B cell (primary cell): ENCODE results near the gene NCAN. TPM values are rescaled to one million over a fixed set of nuclear protein-coding genes. Genes with fewer than 3 reads are reported as not detected.

Source experiments
- ATAC-seq: fragments of 200-7000 bp; cut with Tn5 transposase; one replicate; pipeline ENCODE4 v1.10.0; 2021; ENCODE audit warnings: low read depth, mild to moderate bottlenecking, moderate number of reproducible peaks, moderate library complexity
- CTCF ChIA-PET: fragments of 350-600 bp; sonication (Branson Sonifier 250); formaldehyde crosslinking; loops from one replicate; lab custom pipeline; 2021; ENCODE audit warnings: antibody characterized with exemption, inconsistent platforms; lab: Charles Lee
- POLR2A ChIA-PET: fragments of 350-600 bp; sonication (Branson Sonifier 250); formaldehyde crosslinking; loops from one replicate; lab custom pipeline; 2021; ENCODE audit warnings: antibody characterized with exemption; lab: Charles Lee
- DNase-seq: peaks from one replicate; pipeline ENCODE4 v3.0.0; 2013
- H2AFZ ChIP-seq: 2 replicates; pipeline ENCODE4 v1.6.1; 2012; ENCODE audit warnings: mild to moderate bottlenecking, low read depth, low read length; ENCODE audit not compliant: insufficient read depth, poor library complexity, severe bottlenecking
- H3K27ac ChIP-seq, 2 donors: 1 replicate in 1 of 2; 2 replicates in 1 of 2; pipeline ENCODE4 v1.5.1; 2012 to 2013; ENCODE audit warnings: low read length in 2 of 2, mild to moderate bottlenecking in 2 of 2, moderate library complexity in 1 of 2
- H3K27me3 ChIP-seq, 4 experiments: fragments of 200-600 bp in 1 of 4; sonication (generic) in 1 of 4; replicated peaks in 1 of 4; 1 replicate in 2 of 4; 2 replicates in 2 of 4; pipeline versions ENCODE4 v1.6.1 to v1.7.0; 2013 to 2016; ENCODE audit warnings: low read length in 3 of 4, mild to moderate bottlenecking in 2 of 4, mixed read lengths in 1 of 4, moderate library complexity in 1 of 4; ENCODE audit not compliant: insufficient read depth in 4 of 4, control insufficient read depth in 3 of 4; ENCODE audit errors: control extremely low read depth in 1 of 4
- H3K36me3 ChIP-seq, 2 experiments: replicated peaks in 1 of 2; 1 replicate in 1 of 2; 2 replicates in 1 of 2; pipeline versions ENCODE4 v1.6.1 to v1.7.1; 2013; ENCODE audit warnings: low read length in 1 of 2; ENCODE audit not compliant: insufficient read depth in 2 of 2, control insufficient read depth in 1 of 2; ENCODE audit errors: control extremely low read depth in 1 of 2, extremely low read depth in 1 of 2
- H3K4me1 ChIP-seq, 2 donors: fragments of 200-600 bp in 1 of 2; sonication (generic) in 1 of 2; 1 replicate in 1 of 2; 2 replicates in 1 of 2; pipeline versions ENCODE4 v1.5.1 to v1.6.1; 2013 to 2017; ENCODE audit warnings: low read length in 2 of 2; ENCODE audit not compliant: control insufficient read depth in 2 of 2, insufficient read depth in 2 of 2
- H3K4me2 ChIP-seq: replicated peaks from 2 replicates; pipeline ENCODE3; 2012; ENCODE audit warnings: mild to moderate bottlenecking, low read depth, low read length; ENCODE audit not compliant: poor library complexity, severe bottlenecking
- H3K4me3 ChIP-seq, 5 experiments: fragments of 200-600 bp in 1 of 5; sonication (generic) in 1 of 5; 1 replicate in 3 of 5; 2 replicates in 2 of 5; pipeline versions ENCODE4 v1.5.1 to v1.7.0; 2011 to 2016; ENCODE audit warnings: low read length in 4 of 5, mild to moderate bottlenecking in 4 of 5, low read depth in 2 of 5, control low read depth in 1 of 5, moderate library complexity in 1 of 5; ENCODE audit not compliant: insufficient read depth in 1 of 5; ENCODE audit errors: control extremely low read depth in 1 of 5, extremely low read depth in 1 of 5
- H3K79me2 ChIP-seq: fragments of 200-600 bp; sonication (generic); one replicate; pipeline ENCODE4 v1.6.0; 2016; ENCODE audit warnings: low read length; ENCODE audit not compliant: control insufficient read depth, insufficient read depth
- H3K9ac ChIP-seq: fragments of 200-600 bp; sonication (generic); 2 replicates; pipeline ENCODE4 v1.6.1; 2017; ENCODE audit warnings: mild to moderate bottlenecking, low read length, moderate library complexity
- H3K9me3 ChIP-seq, 3 donors: one replicate each; pipeline versions ENCODE4 v1.6.1 to v1.7.1; 2013; ENCODE audit warnings: low read length in 2 of 3; ENCODE audit not compliant: control insufficient read depth in 2 of 3, insufficient read depth in 1 of 3; ENCODE audit errors: control extremely low read depth in 1 of 3
- H4K20me1 ChIP-seq: 2 replicates; pipeline ENCODE4 v1.6.0; 2012; ENCODE audit warnings: mild to moderate bottlenecking, low read length; ENCODE audit not compliant: insufficient read depth, control insufficient read depth, poor library complexity, severe bottlenecking
- H3K27ac Mint-ChIP-seq: one replicate; pipeline ENCODE4 v1.8.0; 2021; ENCODE audit warnings: mixed read lengths
- H3K27me3 Mint-ChIP-seq: one replicate; pipeline ENCODE4 v1.8.0; 2021; ENCODE audit warnings: mixed read lengths
- H3K4me1 Mint-ChIP-seq: one replicate; pipeline ENCODE4 v1.8.0; 2021; ENCODE audit warnings: mixed read lengths
- H3K4me3 Mint-ChIP-seq: one replicate; pipeline ENCODE4 v1.8.0; 2021; ENCODE audit warnings: mixed read lengths
- H3K9me3 Mint-ChIP-seq: one replicate; pipeline ENCODE4 v1.8.0; 2022; ENCODE audit warnings: mixed read lengths; ENCODE audit not compliant: insufficient read depth
- CTCF ChIP-seq: fragments of 200-600 bp; IDR thresholded peaks from one replicate; pipeline ENCODE4 v1.8.0; 2022; ENCODE audit warnings: antibody characterized with exemption, mild to moderate bottlenecking
- EZH2 ChIP-seq: IDR thresholded peaks from 2 replicates; pipeline ENCODE4 v1.6.1; 2012; ENCODE audit warnings: borderline replicate concordance, low read depth, mild to moderate bottlenecking, moderate library complexity, low read length; ENCODE audit not compliant: insufficient read depth, poor library complexity, severe bottlenecking
- WGBS: methylation state at CpG from one replicate; pipeline ENCODE4 v1.1.5; 2013; ENCODE audit warnings: missing lambda C conversion rate; ENCODE audit not compliant: insufficient coverage; 5-methylcytosine and 5-hydroxymethylcytosine counted together
- intact Hi-C: fragments of 100-400 bp; cut with micrococcal nuclease; formaldehyde crosslinking; loops from one replicate; pipeline ENCODE4 v1.10.0; 2022
- polyA plus RNA-seq: library from polyadenylated mRNA; depleted of rRNA; stranded (reverse); fragments of >200 nt; gene quantifications from 2 replicates; pipeline ENCODE4 v1.2.3, GENCODE V29; 2012
- total RNA-seq, 2 donors: library from RNA; stranded (reverse); fragments of 120-200 nt in 1 of 2; gene quantifications; 1 replicate in 1 of 2; 2 replicates in 1 of 2; pipeline versions ENCODE4 v1.2.3 to v1.2.4, GENCODE V29; 2013 to 2022

The NCAN gene
- total and polyA plus RNA-seq, 2 donors (not counting 1 experiment from before 2014, with no cell fraction given): 0.03 TPM; not detected in 1

GRCh38 chr19:19278315-19278714, 66.6 kb downstream of the NCAN start:
- TF ChIP-seq EZH2 (no peak), CTCF (no peak)
- H3K4me2 ChIP-seq: no peak overlapping the region
- WGBS: 97% methylated on average over 7 of the region's 7 CpGs
- H3K4me1 ChIP-seq: peaks cover 0 to 4% of the 10 kb centered on the region in 2 donors
- H2AFZ ChIP-seq: no peak overlapping the region
- intact Hi-C loops: no loop called here
- H3K79me2 ChIP-seq: no peaks in the 10 kb centered on the region
- no peak for ATAC-seq
- no peak overlapping the region for H3K4me3 ChIP-seq
- ChIA-PET CTCF (no interaction called here), POLR2A (no interaction called here)
- H4K20me1 ChIP-seq: no peaks in the 10 kb centered on the region
- H3K27me3 Mint-ChIP-seq: peaks cover 11% of the 10 kb centered on the region
- no peaks in the 10 kb centered on the region for H3K9me3 ChIP-seq
- no peak overlapping the region for H3K27ac Mint-ChIP-seq
- H3K9ac ChIP-seq: no peak overlapping the region
- H3K27me3 ChIP-seq: peaks cover 0 to 10% (median 0%) of the 10 kb centered on the region in 4 experiments
- no peak for DNase-seq
- H3K4me3 Mint-ChIP-seq: no peak overlapping the region
- H3K9me3 Mint-ChIP-seq: no peaks in the 10 kb centered on the region
- peaks cover 1 to 63% of the 10 kb centered on the region in 2 experiments for H3K36me3 ChIP-seq
- no peak overlapping the region for H3K27ac ChIP-seq
- H3K4me1 Mint-ChIP-seq: peaks cover 4% of the 10 kb centered on the region

GRCh38 chr19:19279062-19279612, 67.4 kb downstream of the NCAN start:
- Mint-ChIP-seq H3K4me3 (no peak overlapping the region), H3K27me3 (peaks cover 3% of the 10 kb centered on the region), H3K4me1 (no peaks in the 10 kb centered on the region), H3K27ac (no peak overlapping the region), H3K9me3 (no peaks in the 10 kb centered on the region)
- Histone ChIP-seq H2AFZ (no peak overlapping the region), H3K27ac (no peak overlapping the region), H3K4me3 (no peak overlapping the region), H3K36me3 (peaks cover 1 to 71% of the 10 kb centered on the region in 2 experiments), H3K9me3 (no peaks in the 10 kb centered on the region), H3K79me2 (no peaks in the 10 kb centered on the region), H3K4me2 (no peak overlapping the region), H3K27me3 (peaks cover 0 to 2% (median 0%) of the 10 kb centered on the region in 4 experiments), H3K9ac (no peak overlapping the region), H4K20me1 (no peaks in the 10 kb centered on the region), H3K4me1 (no peaks in the 10 kb centered on the region)
- intact Hi-C loops: no loop called here
- 99% methylated on average over 18 of the region's 19 CpGs for WGBS
- TF ChIP-seq CTCF (no peak), EZH2 (no peak)
- ATAC-seq (no peak), DNase-seq (no peak)
- POLR2A ChIA-PET: no interaction called here
- CTCF ChIA-PET: no interaction called here
